Endothelial cell of umbilical vein (primary cell): ENCODE results near the gene UFSP2.

Experiments used
- CTCF ChIP-seq, 2 donors: IDR thresholded peaks; 1 replicate in 1 of 2; 2 replicates in 1 of 2; pipeline ENCODE4 v1.5.1; 2011; ENCODE audit warnings: low read length in 2 of 2, mild to moderate bottlenecking in 2 of 2, moderate library complexity in 2 of 2, control low read depth in 1 of 2, inconsistent platforms in 1 of 2, low read depth in 1 of 2; ENCODE audit not compliant: insufficient read depth in 1 of 2; ENCODE audit errors: extremely low read depth in 1 of 2
- EZH2 ChIP-seq: IDR thresholded peaks from 2 replicates; pipeline ENCODE4 v1.6.1; 2012; ENCODE audit warnings: borderline replicate concordance, low read depth, mild to moderate bottlenecking, moderate library complexity, low read length, inconsistent platforms; ENCODE audit not compliant: severe bottlenecking
- FOS ChIP-seq: IDR thresholded peaks from 2 replicates; pipeline ENCODE4 v1.6.1; 2011; ENCODE audit warnings: mild to moderate bottlenecking, low read length, moderate library complexity, borderline replicate concordance; ENCODE audit not compliant: insufficient read depth
- GATA2 ChIP-seq: IDR thresholded peaks from 2 replicates; pipeline ENCODE4 v1.7.0; 2011; ENCODE audit warnings: low read depth, mild to moderate bottlenecking, moderate library complexity, mixed read lengths, low read length; ENCODE audit not compliant: insufficient read length, insufficient read depth
- JUN ChIP-seq: IDR thresholded peaks from 2 replicates; pipeline ENCODE4 v1.6.1; 2011; ENCODE audit warnings: borderline replicate concordance, low read depth; ENCODE audit not compliant: insufficient read length, insufficient read depth
- MAX ChIP-seq: IDR thresholded peaks from 2 replicates; pipeline ENCODE4 v1.6.1; 2011; ENCODE audit not compliant: insufficient read depth, insufficient read length
- MYC ChIP-seq: IDR thresholded peaks from one replicate; pipeline ENCODE4 v1.6.1; 2011; ENCODE audit warnings: mild to moderate bottlenecking, low read depth, low read length
- POLR2A ChIP-seq: IDR thresholded peaks from 2 replicates; pipeline ENCODE4 v1.6.1; 2012; ENCODE audit warnings: low read depth, mild to moderate bottlenecking, control low read depth, low read length
- POLR2AphosphoS5 ChIP-seq: IDR thresholded peaks from 2 replicates; pipeline ENCODE4 v1.6.1; 2012; ENCODE audit warnings: low read depth, mild to moderate bottlenecking, control low read depth, low read length, moderate library complexity; ENCODE audit not compliant: insufficient read depth

GRCh38 chr4:185437809-185438208, 12.0 kb upstream of the UFSP2 start:
- TF ChIP-seq CTCF (IDR thresholded peaks at IDR 0.05; ENCODE audit: extremely low read depth in 1 of 2, insufficient read depth in 1 of 2, low read depth in 1 of 2, low read length in 2 of 2) (no peak), EZH2 (no peak), POLR2A (no peak), POLR2AphosphoS5 (no peak), MAX (no peak), JUN (no peak), GATA2 (no peak), MYC (no peak), FOS (peak; percentile 8)
